ENCODE measurements around the gene ERH. TPM values are rescaled to one million over a fixed set of nuclear protein-coding genes. Genes with fewer than 3 reads are reported as not detected.

Gene ERH
- total and polyA plus RNA-seq, 2 donors (not counting 1 experiment from before 2014, with no cell fraction given) = 29.3 to 169 TPM

DNA sequence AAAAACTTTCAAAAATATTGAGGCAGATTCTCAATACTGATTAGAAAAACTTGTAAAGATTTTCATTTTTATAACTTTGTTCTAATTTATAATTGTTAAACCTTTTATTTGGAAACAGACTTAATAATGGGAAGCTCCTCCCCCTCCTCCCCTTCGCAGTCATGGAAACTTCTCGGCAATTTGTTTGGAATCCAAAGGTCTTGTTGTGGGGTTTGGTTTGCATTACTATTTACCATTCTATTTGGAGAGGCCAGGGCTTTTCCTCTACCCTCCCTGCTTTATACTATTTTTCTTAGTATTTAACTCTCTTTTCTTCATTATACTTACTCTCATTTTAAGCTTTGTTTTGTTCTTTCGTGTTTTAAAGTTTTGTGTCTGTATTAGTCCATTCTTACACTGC, 6.4 kb upstream of the ERH start:
- Mint-ChIP-seq H3K27ac (no peak overlapping the region), H3K4me3 (no peak overlapping the region), H3K27me3 (no peaks in the 10 kb centered on the region), H3K9me3 (ENCODE audit: insufficient read depth) (no peaks in the 10 kb centered on the region), H3K4me1 (peaks cover 26% of the 10 kb centered on the region)
- H3K4me1 ChIP-seq (ENCODE audit: control insufficient read depth in 2 of 2, insufficient read depth in 2 of 2, low read length in 2 of 2) = peaks cover 18 to 24% of the 10 kb centered on the region in 2 donors
- WGBS (ENCODE audit: insufficient coverage) = no CpG with 5 or more reads among the region's 3 CpGs
- DNase-seq (no peak), ATAC-seq (ENCODE audit: low read depth) (no peak)
- H3K4me2 ChIP-seq (replicated peaks; ENCODE audit: low read depth, low read length, poor library complexity, severe bottlenecking) = no peak overlapping the region
- H4K20me1 ChIP-seq (ENCODE audit: control insufficient read depth, insufficient read depth, low read length, poor library complexity, severe bottlenecking) = peaks cover 57% of the 10 kb centered on the region
- ChIA-PET POLR2A (no interaction called here), CTCF (no interaction called here)
- TF ChIP-seq EZH2 (IDR thresholded peaks at IDR 0.05; ENCODE audit: borderline replicate concordance, insufficient read depth, low read depth, low read length, poor library complexity, severe bottlenecking) = no peak
- TF ChIP-seq, protein P1, sequence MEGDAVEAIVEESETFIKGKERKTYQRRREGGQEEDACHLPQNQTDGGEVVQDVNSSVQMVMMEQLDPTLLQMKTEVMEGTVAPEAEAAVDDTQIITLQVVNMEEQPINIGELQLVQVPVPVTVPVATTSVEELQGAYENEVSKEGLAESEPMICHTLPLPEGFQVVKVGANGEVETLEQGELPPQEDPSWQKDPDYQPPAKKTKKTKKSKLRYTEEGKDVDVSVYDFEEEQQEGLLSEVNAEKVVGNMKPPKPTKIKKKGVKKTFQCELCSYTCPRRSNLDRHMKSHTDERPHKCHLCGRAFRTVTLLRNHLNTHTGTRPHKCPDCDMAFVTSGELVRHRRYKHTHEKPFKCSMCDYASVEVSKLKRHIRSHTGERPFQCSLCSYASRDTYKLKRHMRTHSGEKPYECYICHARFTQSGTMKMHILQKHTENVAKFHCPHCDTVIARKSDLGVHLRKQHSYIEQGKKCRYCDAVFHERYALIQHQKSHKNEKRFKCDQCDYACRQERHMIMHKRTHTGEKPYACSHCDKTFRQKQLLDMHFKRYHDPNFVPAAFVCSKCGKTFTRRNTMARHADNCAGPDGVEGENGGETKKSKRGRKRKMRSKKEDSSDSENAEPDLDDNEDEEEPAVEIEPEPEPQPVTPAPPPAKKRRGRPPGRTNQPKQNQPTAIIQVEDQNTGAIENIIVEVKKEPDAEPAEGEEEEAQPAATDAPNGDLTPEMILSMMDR (IDR thresholded peaks at IDR 0.05) = no peak
- H3K9me3 ChIP-seq (ENCODE audit: control extremely low read depth in 1 of 3, control insufficient read depth in 2 of 3, insufficient read depth in 1 of 3, low read length in 2 of 3) = no peaks in the 10 kb centered on the region
- H2AFZ ChIP-seq (ENCODE audit: insufficient read depth, low read depth, low read length, poor library complexity, severe bottlenecking) = no peak overlapping the region
- no peak overlapping the region for H3K9ac ChIP-seq (ENCODE audit: low read length)
- H3K27me3 ChIP-seq (replicated peaks in 1 of 4; ENCODE audit: control extremely low read depth in 1 of 4, control insufficient read depth in 3 of 4, insufficient read depth in 4 of 4, low read length in 3 of 4) = no peaks in the 10 kb centered on the region
- H3K27ac ChIP-seq (ENCODE audit: low read length in 2 of 2) = no peak overlapping the region
- H3K79me2 ChIP-seq (ENCODE audit: control insufficient read depth, insufficient read depth, low read length) = peaks cover 81% of the 10 kb centered on the region
- no peak overlapping the region for H3K4me3 ChIP-seq (ENCODE audit: control extremely low read depth in 1 of 5, extremely low read depth in 1 of 5, insufficient read depth in 1 of 5, low read depth in 2 of 5, low read length in 4 of 5)
- peaks cover 0 to 5% of the 10 kb centered on the region in 2 experiments for H3K36me3 ChIP-seq (replicated peaks in 1 of 2; ENCODE audit: control extremely low read depth in 1 of 2, control insufficient read depth in 1 of 2, extremely low read depth in 1 of 2, insufficient read depth in 2 of 2, low read length in 1 of 2)
- intact Hi-C loops (cut with micrococcal nuclease) = no loop called here

DNA sequence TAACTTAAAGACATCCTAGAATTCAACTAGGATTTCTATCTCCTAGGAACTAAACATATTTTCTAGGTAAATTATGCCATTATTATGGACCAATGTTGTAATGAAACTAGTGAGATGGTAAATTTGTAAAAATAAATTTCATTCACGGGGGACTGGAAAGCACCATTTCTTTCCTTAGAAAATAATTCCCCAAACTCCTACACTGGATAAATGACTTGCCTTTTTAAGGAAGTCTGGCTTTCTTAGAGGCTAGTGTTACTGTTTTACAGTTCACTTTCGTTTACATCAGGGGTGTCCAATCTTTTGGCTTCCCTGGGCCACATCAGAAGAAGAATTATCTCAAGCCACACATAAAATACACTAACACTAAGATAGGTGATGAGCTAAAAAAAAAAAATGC, 3.7 kb upstream of the ERH start:
- no peak overlapping the region for H3K27ac Mint-ChIP-seq

More for the DNA sequence above, 3.7 kb upstream of the ERH start:
- no peak for ATAC-seq (ENCODE audit: low read depth)
- Mint-ChIP-seq H3K27me3 (no peaks in the 10 kb centered on the region), H3K4me3 (no peak overlapping the region), H3K9me3 (ENCODE audit: insufficient read depth) (no peaks in the 10 kb centered on the region), H3K4me1 (peaks cover 39% of the 10 kb centered on the region)
- H3K4me2 ChIP-seq (replicated peaks; ENCODE audit: low read depth, low read length, poor library complexity, severe bottlenecking) = no peak overlapping the region
- no peak overlapping the region for H2AFZ ChIP-seq (ENCODE audit: insufficient read depth, low read depth, low read length, poor library complexity, severe bottlenecking)
- CTCF ChIA-PET = no interaction called here
- H3K36me3 ChIP-seq (replicated peaks in 1 of 2; ENCODE audit: control extremely low read depth in 1 of 2, control insufficient read depth in 1 of 2, extremely low read depth in 1 of 2, insufficient read depth in 2 of 2, low read length in 1 of 2) = peaks cover 0 to 5% of the 10 kb centered on the region in 2 experiments
- no peak overlapping the region for H3K27ac ChIP-seq (ENCODE audit: low read length in 2 of 2)
- intact Hi-C loops (cut with micrococcal nuclease) = no loop called here
- no peaks in the 10 kb centered on the region for H3K9me3 ChIP-seq (ENCODE audit: control extremely low read depth in 1 of 3, control insufficient read depth in 2 of 3, insufficient read depth in 1 of 3, low read length in 2 of 3)
- no peak overlapping the region for H3K9ac ChIP-seq (ENCODE audit: low read length)
- DNase-seq = no peak
- peaks cover 35% of the 10 kb centered on the region for H4K20me1 ChIP-seq (ENCODE audit: control insufficient read depth, insufficient read depth, low read length, poor library complexity, severe bottlenecking)
- peaks cover 34 to 38% of the 10 kb centered on the region in 2 donors for H3K4me1 ChIP-seq (ENCODE audit: control insufficient read depth in 2 of 2, insufficient read depth in 2 of 2, low read length in 2 of 2)
- WGBS (ENCODE audit: insufficient coverage) = no CpG with 5 or more reads among the region's 2 CpGs
- H3K4me3 ChIP-seq (ENCODE audit: control extremely low read depth in 1 of 5, extremely low read depth in 1 of 5, insufficient read depth in 1 of 5, low read depth in 2 of 5, low read length in 4 of 5) = no peak overlapping the region
- POLR2A ChIA-PET = no interaction called here
- TF ChIP-seq, protein P1 (IDR thresholded peaks at IDR 0.05) = no peak
- TF ChIP-seq EZH2 (IDR thresholded peaks at IDR 0.05; ENCODE audit: borderline replicate concordance, insufficient read depth, low read depth, low read length, poor library complexity, severe bottlenecking) = no peak
- H3K27me3 ChIP-seq (replicated peaks in 1 of 4; ENCODE audit: control extremely low read depth in 1 of 4, control insufficient read depth in 3 of 4, insufficient read depth in 4 of 4, low read length in 3 of 4) = no peaks in the 10 kb centered on the region
- H3K79me2 ChIP-seq (ENCODE audit: control insufficient read depth, insufficient read depth, low read length) = peaks cover 76% of the 10 kb centered on the region
